DND-41 (cell line): ENCODE results near the gene RGS18.

Experiments used
- CTCF ChIP-seq: IDR thresholded peaks from 2 replicates; pipeline ENCODE4 v1.5.1; 2012; ENCODE audit warnings: borderline replicate concordance, low read length, moderate library complexity, mild to moderate bottlenecking; ENCODE audit not compliant: poor library complexity, severe bottlenecking; ENCODE audit errors: extremely low read depth
- EZH2 ChIP-seq: IDR thresholded peaks from 3 replicates; pipeline ENCODE4 v1.6.1; 2012; ENCODE audit warnings: borderline replicate concordance, low read depth, mild to moderate bottlenecking, moderate library complexity, low read length, inconsistent platforms; ENCODE audit not compliant: severe bottlenecking

- TF ChIP-seq CTCF (no peak), EZH2 (no peak)
Measured at GRCh38 chr1:192227330-192227729, 69.1 kb downstream of the RGS18 start.
